Natural killer cell (primary cell): ENCODE data around the gene SLCO3A1. TPM values are rescaled to one million over a fixed set of nuclear protein-coding genes. Genes with fewer than 3 reads are reported as not detected.

Source experiments
- ATAC-seq, 3 donors: fragments of 150-1000 bp in 2 of 3; fragments of 200-7000 bp in 1 of 3; cut with Tn5 transposase; 1 replicate in 1 of 3; 2 replicates in 2 of 3; pipeline ENCODE4 v1.10.0; 2021; ENCODE audit warnings: mild to moderate bottlenecking in 2 of 3, moderate library complexity in 2 of 3
- DNase-seq, 2 donors: peaks; one replicate each; pipeline versions ENCODE4 v3.0.0 to v3.0.0-alpha.2; 2013 to 2021; ENCODE audit warnings: mixed read lengths in 1 of 2
- H3K27ac ChIP-seq: one replicate; pipeline ENCODE4 v1.5.1; 2013; ENCODE audit warnings: mild to moderate bottlenecking, low read length
- H3K27me3 ChIP-seq: one replicate; pipeline ENCODE4 v1.6.1; 2013; ENCODE audit warnings: low read length; ENCODE audit not compliant: control insufficient read depth, insufficient read depth
- H3K36me3 ChIP-seq: one replicate; pipeline ENCODE4 v1.6.1; 2013; ENCODE audit warnings: low read length; ENCODE audit not compliant: control insufficient read depth, insufficient read depth
- H3K4me1 ChIP-seq: one replicate; pipeline ENCODE4 v1.6.1; 2013; ENCODE audit warnings: low read length; ENCODE audit not compliant: control insufficient read depth, insufficient read depth
- H3K4me3 ChIP-seq: one replicate; pipeline ENCODE4 v1.5.1; 2013; ENCODE audit warnings: low read length
- H3K9me3 ChIP-seq: one replicate; pipeline ENCODE4 v1.6.1; 2013; ENCODE audit warnings: low read length; ENCODE audit not compliant: control insufficient read depth, insufficient read depth
- H3K27ac Mint-ChIP-seq, 2 donors: one replicate each; pipeline ENCODE4 v1.8.0; 2022; ENCODE audit warnings: mild to moderate bottlenecking in 2 of 2, mixed read lengths in 2 of 2, moderate library complexity in 1 of 2
- H3K27me3 Mint-ChIP-seq, 2 donors: one replicate each; pipeline ENCODE4 v1.8.0; 2022; ENCODE audit warnings: low read depth in 2 of 2, mixed read lengths in 2 of 2
- H3K36me3 Mint-ChIP-seq: one replicate; pipeline ENCODE4 v1.8.0; 2022; ENCODE audit warnings: mixed read lengths
- H3K4me1 Mint-ChIP-seq, 2 donors: one replicate each; pipeline ENCODE4 v1.8.0; 2022; ENCODE audit warnings: mixed read lengths in 2 of 2
- H3K4me3 Mint-ChIP-seq: one replicate; pipeline ENCODE4 v1.8.0; 2022; ENCODE audit warnings: mild to moderate bottlenecking, moderate library complexity, mixed read lengths
- H3K9me3 Mint-ChIP-seq, 2 donors: one replicate each; pipeline ENCODE4 v1.8.0; 2022; ENCODE audit warnings: mixed read lengths in 2 of 2
- CTCF ChIP-seq: fragments of 200-600 bp; IDR thresholded peaks from one replicate; pipeline ENCODE4 v1.8.0; 2022; ENCODE audit warnings: antibody characterized with exemption
- WGBS: methylation state at CpG from one replicate; pipeline ENCODE4 v1.1.7; 2013; ENCODE audit warnings: missing lambda C conversion rate; ENCODE audit not compliant: insufficient coverage; 5-methylcytosine and 5-hydroxymethylcytosine counted together
- intact Hi-C: fragments of 100-400 bp; cut with micrococcal nuclease; formaldehyde crosslinking; loops from one replicate; pipeline ENCODE4 v1.14.2; 2022
- total RNA-seq, 4 donors: library from RNA; stranded (reverse); fragments of 120-200 nt in 1 of 4; gene quantifications; one replicate each; pipeline versions ENCODE4 v1.2.3 to v1.2.4, GENCODE V29; 2013 to 2022

Gene SLCO3A1
- total RNA-seq, 3 donors from 2014 or later (not counting 1 experiment from before 2014, with no cell fraction given) = 48.5 to 73.5 (median 68.8) TPM

DNA sequence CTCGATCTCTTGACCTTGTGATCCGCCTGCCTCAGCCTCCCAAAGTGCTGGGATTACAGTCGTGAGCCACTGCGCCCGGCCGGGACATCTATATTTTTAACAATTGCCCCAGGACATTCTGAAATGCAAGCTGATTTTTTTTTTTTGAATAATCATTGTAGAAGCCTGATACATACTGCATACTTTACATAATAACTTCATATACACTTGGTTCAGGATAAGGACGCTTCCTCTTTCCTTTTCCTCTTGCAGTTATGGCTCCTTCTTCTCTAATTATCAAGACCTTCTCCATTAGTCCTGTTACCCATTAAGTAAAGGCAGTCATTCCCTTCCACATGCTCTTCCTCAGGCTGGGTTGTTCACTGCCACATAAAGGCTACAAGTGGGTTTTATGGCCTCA lies 58.3 kb downstream of the SLCO3A1 start:
- no peaks in the 10 kb centered on the region for H3K9me3 Mint-ChIP-seq
- ATAC-seq (no peak), DNase-seq (no peak)
- peaks cover 6% of the 10 kb centered on the region for H3K36me3 ChIP-seq
- H3K4me1 Mint-ChIP-seq = peaks cover 68 to 69% of the 10 kb centered on the region in 2 donors
- no peak for TF ChIP-seq CTCF
- no peaks in the 10 kb centered on the region for H3K9me3 ChIP-seq
- H3K36me3 Mint-ChIP-seq = peaks cover 5% of the 10 kb centered on the region
- peak overlapping the region in 1 of 2 donors; percentile 17 for H3K27ac Mint-ChIP-seq
- WGBS = 98% methylated on average over 7 of the region's 7 CpGs
- H3K4me3 ChIP-seq = no peak overlapping the region
- intact Hi-C loops = no loop called here
- no peak overlapping the region for H3K4me3 Mint-ChIP-seq
- no peaks in the 10 kb centered on the region for H3K27me3 ChIP-seq
- no peaks in the 10 kb centered on the region for H3K27me3 Mint-ChIP-seq
- no peaks in the 10 kb centered on the region for H3K4me1 ChIP-seq
- no peak overlapping the region for H3K27ac ChIP-seq

GRCh38 chr15:91912336-91912735 lies 58.8 kb downstream of the SLCO3A1 start:
- Mint-ChIP-seq H3K36me3 (peaks cover 6% of the 10 kb centered on the region), H3K9me3 (no peaks in the 10 kb centered on the region), H3K4me3 (no peak overlapping the region), H3K4me1 (peaks cover 70% of the 10 kb centered on the region in 2 donors), H3K27me3 (no peaks in the 10 kb centered on the region), H3K27ac (peak overlapping the region in 1 of 2 donors; percentile 17)
- ATAC-seq (no peak), DNase-seq (no peak)
- no peaks in the 10 kb centered on the region for H3K27me3 ChIP-seq
- no peaks in the 10 kb centered on the region for H3K4me1 ChIP-seq
- no peak overlapping the region for H3K27ac ChIP-seq
- no peak overlapping the region for H3K4me3 ChIP-seq
- H3K36me3 ChIP-seq = peaks cover 6% of the 10 kb centered on the region
- no peaks in the 10 kb centered on the region for H3K9me3 ChIP-seq
- WGBS = 64% methylated on average over 4 of the region's 4 CpGs
- intact Hi-C loops = no loop called here
- no peak for TF ChIP-seq CTCF

- H3K27ac ChIP-seq = no peak overlapping the region
- peak overlapping the region in 1 of 2 donors; percentile 7 for H3K27ac Mint-ChIP-seq
Observed at GRCh38 chr15:91913560-91913959, 60.1 kb downstream of the SLCO3A1 start.

More at GRCh38 chr15:91913560-91913959, 60.1 kb downstream of the SLCO3A1 start:
- H3K4me1 ChIP-seq = no peaks in the 10 kb centered on the region
- H3K27me3 ChIP-seq = no peaks in the 10 kb centered on the region
- H3K4me3 Mint-ChIP-seq = no peak overlapping the region
- H3K9me3 ChIP-seq = no peaks in the 10 kb centered on the region
- intact Hi-C loops = no loop called here
- H3K9me3 Mint-ChIP-seq = no peaks in the 10 kb centered on the region
- no peak for DNase-seq
- H3K36me3 ChIP-seq = peaks cover 6% of the 10 kb centered on the region
- WGBS = 91% methylated on average over 6 of the region's 6 CpGs
- H3K36me3 Mint-ChIP-seq = peaks cover 6% of the 10 kb centered on the region
- H3K4me1 Mint-ChIP-seq = peaks cover 69 to 74% of the 10 kb centered on the region in 2 donors
- no peak for TF ChIP-seq CTCF
- no peak overlapping the region for H3K4me3 ChIP-seq
- ATAC-seq = no peak
- H3K27me3 Mint-ChIP-seq = no peaks in the 10 kb centered on the region
